ENCODE measurements around the gene COL19A1.

The COL19A1 gene

DNA sequence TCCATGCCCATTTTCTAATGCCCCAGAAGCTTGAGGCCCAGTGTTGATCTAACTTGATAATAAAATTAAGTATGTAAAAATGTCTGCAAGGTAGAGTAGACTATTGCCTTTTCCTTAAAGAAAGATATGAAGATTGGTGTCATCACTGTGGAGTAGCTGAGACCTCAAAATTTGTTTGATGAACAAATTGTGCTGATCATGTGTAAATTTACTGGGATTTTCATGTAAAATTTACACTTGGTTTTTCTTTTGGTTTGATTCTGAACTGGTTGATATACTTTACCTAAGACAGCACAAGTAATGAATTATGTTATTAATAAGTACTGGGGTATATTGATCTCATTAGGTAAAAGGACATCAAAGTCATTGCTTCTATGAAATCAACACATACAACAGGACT is 207.3 kb downstream of the COL19A1 start:
- no peak for DNase-seq

DNA sequence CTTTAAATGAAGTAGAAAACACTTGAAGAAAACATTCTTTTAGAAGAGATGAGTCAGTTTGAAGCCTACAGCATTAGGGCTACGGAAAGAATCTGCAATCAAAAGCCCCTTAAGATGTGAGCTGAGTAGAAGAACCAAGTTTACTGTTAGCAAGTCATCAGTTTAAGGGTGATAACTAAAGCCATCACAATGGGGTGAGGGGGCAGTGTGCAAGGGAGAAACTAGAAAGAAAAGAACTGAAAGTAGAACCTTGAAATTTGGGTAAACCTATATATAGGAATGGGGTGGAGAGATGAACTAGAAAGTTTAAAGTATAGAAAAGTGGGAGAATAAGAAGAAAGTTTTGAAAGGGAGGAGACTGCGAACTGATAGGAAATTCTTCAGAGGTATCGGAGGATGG is 212.9 kb downstream of the COL19A1 start:
- DNase-seq = no peak

DNA sequence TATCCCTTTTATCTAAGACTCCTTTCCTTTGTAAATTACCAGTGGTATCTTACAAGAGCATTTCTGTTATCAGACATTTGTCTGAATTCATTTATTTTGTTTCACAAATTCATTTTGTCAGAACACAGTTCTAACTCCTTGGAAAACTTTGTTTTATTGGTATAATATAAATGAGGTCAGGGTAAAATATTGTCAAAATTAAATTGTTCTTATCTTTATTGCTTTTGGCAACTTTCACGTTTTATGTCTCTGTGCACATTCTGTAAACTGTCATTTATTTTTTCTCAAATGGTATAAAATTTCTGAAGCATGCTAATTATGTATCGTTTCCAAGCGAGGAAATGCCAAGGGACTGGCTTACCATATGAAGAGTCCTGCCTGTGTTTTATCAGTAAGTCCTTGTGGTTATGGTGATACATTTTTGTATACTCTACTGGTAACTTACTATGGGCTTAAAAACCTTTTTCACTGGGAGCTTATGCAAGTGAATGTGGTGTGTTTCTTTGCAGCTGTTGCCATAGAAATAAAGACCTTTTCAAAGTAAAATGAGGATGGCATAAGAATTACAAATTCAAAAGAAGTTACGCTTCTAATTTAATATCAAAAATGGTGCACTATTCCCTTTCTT is 214.2 kb downstream of the COL19A1 start:
- no peak for DNase-seq

DNA sequence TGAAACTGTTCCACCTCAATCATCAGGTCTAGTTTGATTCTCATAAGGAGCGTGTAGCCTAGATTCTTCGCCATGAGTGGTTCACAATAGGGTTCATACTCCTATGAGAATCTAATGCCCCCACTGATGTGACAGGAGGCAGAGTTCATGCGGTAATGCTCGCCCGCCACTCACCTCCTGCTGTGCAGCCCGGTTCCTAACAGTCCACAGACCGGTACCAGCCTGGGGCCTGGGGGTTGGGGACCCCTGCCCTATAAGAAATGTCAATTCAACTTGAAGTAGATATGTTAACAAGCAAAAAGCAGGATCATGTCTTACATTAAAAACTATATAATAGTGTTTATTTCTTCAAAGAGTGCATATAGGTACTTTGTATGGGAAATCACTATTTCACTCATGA is 216.5 kb downstream of the COL19A1 start:
- DNase-seq = no peak

DNA sequence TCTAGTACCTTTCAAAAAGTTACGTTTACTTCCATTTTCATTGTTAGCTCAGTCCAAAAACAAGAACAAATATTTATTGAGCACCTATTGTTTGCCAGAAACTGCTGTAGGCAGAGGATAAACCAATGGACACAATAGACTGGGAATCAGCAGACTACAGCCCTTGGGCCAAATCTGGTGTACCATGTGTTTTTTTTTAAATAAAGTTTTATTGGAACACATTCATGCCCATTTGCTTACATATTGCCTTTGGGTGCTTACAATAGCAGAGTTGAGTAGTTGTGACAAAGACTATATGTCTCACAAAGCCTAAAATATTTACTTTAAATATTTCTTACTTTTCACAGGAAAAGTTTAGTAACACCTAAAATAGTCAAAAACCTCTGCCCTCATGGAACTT is 220.4 kb downstream of the COL19A1 start:
- no peak for DNase-seq

DNA sequence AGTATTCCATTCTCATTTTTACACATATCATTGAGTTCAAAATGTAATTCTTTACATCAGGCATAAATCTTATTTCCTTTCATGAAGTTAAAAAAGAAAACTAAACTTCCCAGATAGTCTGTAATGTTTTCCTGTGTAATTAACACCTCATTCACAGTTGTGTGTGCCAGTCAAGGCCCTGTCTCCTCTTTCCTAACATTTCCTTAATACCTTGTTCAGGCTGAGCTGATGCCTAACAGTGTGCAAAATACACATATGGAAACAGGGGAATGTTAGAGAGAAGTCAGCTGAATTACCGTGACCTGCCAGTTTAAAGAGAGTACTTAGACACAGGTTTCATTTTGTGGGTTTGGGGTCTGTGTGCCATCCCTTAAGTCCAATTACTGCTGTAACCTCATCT is 227.8 kb downstream of the COL19A1 start:
- DNase-seq = no peak

DNA sequence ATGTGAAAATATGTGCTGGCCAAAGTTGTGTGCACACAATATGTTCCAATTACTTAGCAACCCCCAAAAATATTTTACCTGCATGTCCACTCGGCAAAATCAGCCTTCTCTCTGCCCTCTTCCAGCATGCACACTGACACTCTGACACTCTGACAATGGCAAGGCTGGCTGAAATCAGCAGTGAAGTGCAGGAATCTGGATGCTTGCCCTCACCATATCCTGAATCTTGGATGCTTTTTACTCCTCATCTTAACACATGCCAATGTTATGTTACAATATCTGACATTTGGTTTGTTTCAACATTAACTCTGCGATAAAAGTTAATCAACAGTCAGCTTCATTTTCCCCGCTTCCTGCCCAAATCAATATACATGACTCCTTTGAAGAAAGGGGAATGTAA is 233.4 kb downstream of the COL19A1 start:
- no peak for DNase-seq

DNA sequence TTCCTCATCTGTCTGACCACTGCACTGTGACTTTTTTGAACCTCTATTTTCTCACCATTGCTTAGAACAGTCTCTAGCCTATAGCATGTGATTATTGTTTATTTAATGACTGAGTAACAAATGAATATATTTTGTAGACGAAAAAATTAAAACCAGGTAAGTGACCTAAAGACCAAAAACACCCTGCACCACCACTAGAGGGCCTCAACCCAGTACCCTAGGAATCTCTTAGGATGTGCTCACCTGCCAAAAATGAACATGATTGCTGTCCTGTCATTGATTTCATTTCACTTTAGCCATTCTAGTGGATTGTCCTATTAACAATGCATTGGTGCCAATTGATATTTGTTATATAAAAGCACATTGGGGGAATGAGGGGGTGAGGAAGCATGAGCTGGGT is 237.4 kb downstream of the COL19A1 start:
- DNase-seq = no peak

DNA sequence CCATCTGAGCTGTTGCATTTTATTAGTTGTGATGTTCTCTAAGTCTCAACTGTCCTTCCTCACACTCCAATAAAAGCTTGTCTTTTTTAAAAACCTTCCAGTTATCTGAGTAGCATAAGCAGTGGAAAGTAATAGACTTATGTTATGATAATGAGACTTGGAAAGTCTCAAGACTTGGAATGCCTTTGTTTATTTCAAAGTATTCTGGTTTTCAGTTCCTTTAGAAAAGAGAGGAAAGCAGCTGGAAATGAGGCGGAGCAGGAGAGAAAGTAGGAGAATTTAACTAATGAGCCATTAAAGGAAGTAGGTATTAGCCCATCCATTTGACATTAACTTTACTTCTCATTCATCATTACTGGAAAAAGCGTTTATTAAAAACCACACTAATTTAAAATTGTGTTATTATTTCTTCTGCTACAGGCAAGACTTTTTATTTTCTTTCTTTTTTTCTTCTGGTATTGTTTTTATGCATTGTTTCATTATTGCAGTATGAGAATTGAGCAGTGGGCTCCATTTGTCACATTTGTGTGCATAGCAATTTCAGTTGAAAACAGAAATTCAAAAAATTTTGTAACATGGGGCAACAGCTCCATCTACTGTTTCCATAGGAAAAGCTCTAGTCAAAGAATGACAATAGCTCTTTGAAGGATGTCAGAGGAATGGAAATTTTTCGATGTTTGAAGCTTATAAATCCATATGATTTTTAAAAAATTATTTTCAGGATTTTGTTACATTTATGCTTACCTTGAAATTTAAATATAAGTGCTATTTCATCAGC is 241.7 kb downstream of the COL19A1 start:
- no peak for DNase-seq

DNA sequence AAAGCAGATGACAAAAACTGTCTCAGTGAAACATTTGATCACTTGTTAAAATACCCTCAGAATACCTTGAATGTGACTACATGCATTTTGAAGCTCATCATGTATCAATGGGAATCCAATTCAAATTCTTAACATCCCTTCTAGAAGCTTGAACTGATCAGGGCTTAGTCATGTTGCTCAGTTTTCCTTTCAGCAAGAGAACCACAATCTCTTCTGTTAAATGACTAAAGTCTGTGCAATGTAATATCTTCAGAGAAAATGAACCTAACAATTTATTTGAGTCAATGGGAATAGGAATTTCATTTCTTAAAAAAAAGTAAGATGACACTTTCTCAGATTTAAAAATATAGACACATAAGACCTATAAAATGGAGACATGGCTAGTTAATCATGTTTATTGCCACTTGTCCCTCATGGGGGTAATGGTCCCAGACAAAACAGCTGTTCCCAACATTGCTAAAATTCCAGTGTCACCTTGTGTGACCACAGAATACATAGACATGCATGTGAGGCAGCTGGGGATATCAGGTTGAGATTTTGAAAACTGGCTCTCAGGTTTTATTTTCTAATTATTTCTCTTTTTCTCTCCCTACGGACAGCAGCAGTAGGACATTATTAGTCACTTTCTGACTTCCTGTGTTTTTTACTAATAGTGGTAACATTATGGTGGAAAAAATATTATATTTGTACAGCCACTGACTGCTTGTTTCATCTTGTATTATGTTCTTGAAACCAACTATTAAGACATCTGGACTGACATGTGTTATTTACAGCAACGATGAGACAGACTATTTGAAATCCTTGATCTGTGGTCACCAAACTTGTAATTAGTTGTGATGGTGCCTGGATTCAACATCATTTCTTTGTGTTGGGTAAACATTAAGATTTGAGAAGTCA is 244.0 kb downstream of the COL19A1 start:
- DNase-seq = no peak

DNA sequence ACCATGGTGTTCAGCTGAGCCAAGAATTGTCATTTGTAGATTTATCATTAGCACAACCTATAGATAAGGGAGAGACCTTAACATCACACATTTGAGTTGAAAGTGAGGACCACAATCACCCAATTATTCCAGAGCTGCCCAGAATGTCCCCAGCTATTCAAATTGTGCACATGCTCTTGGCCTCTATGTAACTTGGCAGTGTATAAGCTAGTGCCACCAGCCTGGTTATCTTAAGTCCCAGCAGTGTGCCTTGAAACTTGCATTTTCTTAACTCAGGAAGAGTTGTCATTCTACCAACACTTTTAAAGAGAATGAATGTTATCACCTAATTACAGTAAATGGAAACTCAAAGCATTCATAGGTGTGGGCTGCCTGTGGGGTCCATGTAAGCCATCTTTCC is 245.4 kb downstream of the COL19A1 start:
- DNase-seq = no peak

DNA sequence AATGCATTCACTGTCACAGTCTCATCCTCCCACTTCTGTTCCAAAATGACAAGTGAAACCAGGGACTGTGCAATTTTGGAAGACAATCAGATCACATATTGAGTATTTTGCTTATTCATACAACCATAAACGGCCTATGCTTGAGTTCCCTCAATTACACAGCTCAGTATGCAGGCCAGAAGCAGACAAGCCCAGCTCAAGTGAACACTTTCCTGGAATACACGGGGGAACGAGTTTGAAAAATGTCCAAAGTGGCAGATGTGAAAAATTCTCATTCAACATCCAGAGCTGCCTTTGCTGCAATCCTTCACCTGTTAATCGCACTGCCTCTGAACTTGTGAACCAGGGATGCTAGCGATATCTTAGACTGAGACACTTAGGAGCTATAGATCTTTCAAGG is 246.4 kb downstream of the COL19A1 start:
- DNase-seq = no peak

DNA sequence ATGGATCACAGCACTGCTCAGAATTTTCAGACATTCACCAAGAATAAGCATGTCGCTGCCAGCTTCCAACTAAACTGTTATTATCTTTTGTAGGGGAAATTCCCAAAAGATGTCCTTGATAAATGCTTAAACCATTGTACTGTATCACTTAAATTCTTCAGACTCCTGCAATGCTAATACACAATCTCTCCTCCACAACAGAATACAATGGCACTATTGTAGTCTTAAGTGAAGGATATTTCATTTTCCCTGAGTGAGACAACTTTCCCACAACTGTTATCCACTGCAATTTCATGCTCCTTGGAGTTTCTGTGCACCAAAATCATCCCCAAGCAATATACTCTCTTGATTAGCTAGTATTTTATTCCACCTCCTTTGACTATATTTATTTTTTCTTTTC is 246.8 kb downstream of the COL19A1 start:
- no peak for DNase-seq

DNA sequence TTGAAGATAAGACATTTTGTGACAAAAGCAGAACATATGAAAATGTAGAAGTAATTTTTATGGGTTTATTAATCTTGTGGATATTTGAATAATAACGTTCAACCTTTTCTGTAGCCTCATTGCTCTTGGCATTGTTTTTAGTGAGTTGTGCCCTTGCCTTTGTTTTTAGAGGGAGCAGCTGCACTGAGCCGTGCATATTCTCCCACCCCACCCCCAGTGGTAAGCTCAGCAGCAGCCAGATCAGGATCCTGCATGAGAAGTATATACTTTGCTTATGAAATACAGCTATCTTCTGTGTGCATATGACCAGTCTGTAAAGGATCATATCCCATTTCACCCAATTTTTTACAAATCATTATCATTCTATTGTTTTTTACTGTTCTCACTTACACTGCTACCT is 252.3 kb downstream of the COL19A1 start:
- no peak for DNase-seq

DNA sequence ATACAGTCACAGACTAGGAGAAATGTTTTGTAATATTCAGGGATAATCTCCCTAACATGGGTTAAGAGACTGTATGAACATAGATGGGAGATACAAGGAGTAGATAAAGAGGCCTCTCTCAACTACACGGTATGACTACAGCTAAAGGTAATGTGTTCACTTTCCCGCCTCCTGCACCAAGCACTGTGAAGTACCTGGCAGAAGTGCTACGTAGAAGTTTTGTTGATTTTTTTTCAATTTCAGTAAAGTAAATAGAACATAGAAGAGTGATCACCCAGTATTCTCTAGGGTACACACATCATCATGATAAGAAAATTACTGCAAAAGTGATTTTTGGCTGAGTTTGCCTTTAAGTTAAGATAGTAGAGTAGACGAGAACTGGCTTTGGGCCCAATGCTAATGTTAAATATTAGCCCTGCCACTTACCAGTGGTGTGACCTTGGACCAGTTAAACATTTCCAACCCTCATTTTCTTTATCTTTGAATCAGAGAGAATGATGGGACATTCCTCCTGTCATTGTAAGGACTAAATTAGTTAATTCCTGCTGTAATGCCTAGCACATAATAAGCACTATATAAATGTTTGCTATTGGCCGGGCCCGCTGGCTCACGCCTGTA is 253.0 kb downstream of the COL19A1 start:
- no peak for DNase-seq

DNA sequence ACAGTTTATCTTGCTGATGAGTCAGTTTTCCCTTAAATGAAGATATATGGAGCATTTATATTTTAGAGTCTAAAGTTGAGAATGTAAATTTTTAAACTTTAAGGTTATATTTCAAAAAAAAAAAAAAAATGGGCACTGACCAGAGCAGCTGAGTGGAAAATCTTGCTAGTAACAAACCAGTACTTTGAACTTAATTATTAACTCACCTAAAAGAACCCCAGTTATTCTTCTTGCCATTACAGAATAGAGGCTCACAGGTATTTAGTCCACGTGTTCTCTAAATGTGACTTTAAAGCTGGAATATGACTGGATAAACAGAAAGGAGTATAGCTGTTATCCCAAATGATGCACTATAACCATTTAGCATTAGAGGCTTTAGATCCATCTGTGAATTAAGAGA is 258.1 kb downstream of the COL19A1 start:
- no peak for DNase-seq

DNA sequence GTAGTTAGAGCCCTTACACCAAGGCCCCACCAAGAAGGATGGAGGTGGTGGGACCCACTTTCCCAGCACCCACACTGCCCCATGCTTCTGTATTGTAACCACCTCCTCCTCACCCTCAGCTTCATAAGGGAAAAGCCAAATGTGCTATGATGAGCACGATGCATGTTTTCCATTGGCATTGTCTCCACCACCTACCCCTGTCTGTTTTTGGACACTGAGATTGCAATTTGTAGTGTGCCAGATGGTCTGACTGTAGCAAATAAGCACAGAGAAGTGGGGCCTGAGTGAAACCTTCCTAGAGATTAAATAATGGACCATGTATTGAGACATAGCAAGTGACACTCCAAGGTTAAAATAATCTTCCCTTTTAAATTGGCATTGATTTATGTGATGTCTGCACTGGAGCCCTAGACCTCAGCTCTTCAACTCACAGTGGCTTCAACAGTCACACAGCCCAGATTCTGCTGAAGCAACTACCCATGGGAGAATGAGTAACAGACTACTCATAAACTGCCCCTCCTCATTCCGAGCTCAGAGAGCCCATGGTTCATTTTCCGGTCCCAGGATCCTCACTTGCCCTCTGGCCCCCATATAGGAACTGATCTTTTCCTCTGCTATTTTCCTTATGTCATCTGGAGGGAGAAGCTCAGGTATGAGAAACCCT is 258.7 kb downstream of the COL19A1 start:
- DNase-seq = no peak

DNA sequence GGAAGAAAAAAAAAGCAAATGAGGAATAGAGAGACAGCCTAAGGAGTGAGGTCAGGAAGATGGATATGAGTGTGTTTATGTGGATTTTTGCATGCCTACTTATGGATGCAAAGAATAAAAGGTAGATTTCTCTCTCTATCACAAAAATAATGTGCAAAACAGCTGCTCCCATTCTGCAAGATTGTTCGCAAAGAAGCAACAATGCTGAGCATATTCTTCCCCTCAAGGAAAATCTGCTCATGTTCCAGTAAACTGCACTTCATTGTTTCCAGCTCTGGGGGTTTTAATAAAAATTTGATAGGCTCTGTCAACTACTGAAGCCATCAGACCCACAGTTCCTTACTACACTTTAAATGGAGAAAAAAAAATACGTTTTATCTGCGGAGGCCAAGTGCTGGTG is 259.2 kb downstream of the COL19A1 start:
- no peak for DNase-seq

DNA sequence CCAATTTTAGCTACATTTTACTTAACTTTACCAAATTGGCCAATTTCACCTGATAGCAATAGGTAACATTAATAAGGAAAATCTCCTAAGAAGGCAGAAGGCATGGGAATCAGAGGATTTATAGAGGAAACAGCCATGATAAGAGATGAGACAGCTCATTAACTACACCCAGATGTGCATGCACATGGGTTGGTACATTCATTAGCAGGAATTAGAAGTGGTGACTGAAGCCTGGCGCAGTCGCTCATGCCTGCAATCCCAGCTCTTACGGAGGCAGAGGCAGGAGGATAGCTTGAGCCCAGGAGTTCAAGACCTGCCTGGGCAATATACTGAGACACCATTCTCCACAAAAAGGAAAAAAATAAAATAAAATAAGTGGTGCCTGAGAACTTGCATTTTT is 263.0 kb downstream of the COL19A1 start:
- DNase-seq = no peak

DNA sequence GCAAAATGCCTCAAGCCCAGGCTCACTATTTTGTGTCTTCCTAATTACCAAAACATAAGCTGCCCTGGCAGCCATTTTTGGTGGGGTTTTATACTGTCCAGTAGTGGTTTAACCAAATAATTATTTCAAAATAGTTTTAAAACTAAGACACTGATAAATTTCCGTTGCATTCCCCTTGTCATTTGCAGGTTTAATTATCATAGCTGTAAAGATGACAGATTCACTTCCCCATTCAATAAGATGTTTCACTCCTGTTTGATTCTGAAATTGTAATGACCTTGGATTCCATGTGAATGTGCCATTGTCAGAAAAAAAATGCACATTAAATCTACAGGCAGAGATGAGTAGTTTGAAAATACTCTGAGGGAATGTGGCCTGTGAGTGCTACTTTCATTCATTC is 264.5 kb downstream of the COL19A1 start:
- no peak for DNase-seq

DNA sequence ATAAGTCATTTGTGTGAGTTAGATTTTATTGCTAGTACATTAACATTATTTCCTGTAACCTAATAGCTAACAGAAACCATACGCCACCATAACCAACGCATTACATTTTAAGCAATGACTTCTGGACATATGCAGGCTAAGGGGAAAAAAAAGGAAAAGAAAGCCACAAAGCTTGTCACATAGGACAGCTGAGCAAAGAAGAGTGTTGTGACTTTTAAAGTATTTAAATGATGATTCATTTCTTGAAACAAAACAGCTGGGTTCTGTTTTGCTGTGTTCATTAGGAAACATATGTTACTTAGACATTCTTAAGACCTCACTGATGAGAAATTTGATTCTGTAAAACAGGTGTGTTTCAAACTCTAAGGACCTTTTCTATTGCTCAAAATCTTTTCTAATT is 265.2 kb downstream of the COL19A1 start:
- no peak for DNase-seq

DNA sequence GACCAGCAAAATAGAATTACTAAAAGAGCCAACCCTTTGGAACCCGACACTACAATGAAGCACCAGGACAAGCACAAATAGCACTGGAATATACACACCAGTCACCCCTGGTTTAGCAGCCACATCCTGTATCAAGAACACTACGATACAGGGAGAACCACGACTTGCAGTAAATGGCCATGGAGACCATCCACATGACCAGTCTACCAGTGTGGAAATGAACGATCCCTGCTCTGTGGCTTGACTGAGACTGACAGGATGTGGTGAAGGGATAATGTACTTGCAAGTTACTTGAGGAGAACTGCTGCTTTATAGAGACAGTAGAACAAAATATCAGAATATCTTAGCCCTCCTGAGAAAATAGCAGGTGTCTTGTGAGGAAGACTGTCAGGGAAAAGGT is 266.9 kb downstream of the COL19A1 start:
- DNase-seq = no peak

DNA sequence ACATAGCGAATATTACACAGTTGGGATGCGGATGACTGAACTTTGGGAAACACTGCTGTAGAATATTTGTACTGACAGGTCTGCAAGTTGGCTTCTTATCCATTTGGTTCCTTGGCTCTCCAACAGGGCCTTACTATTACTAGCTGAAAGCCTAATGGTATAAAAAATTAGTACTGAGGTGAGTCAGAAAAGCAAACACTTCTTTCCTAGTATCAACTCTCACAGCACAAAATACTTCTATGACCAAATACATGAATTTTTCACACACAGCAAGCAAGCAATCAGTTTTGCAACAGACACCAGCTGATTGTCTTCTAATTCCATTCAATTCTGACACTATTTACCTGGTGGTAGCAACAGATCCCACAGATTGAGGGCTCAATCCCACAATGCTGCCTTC is 268.2 kb downstream of the COL19A1 start:
- DNase-seq = no peak
